ENCODE data around the gene GSN.

GSN gene

DNA sequence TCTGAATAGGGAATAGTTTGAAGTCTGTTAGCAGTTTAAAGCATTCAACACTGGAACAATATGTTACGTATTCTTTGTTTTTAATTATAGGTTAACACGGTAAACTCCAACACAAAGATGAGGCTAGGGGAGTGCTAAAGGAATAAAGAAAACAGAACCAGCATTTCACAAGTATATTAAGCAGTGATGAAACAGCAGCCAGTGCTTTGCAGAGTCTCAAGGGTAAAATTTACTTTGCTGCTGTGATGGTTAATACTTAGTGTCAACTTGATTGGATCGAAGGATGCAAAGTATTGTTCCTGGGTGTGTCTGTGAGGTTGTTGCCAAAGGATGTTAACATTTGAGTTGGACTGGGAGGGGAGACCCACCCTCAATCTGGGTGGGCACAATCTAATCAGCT is 30.0 kb upstream of the GSN start:
- no peak overlapping the region for H3K27ac Mint-ChIP-seq
- H3K27me3 Mint-ChIP-seq: no peaks in the 10 kb centered on the region
- H3K9me3 Mint-ChIP-seq: no peaks in the 10 kb centered on the region
- H3K4me3 Mint-ChIP-seq: no peak overlapping the region
- no peaks in the 10 kb centered on the region for H3K4me1 Mint-ChIP-seq
- peaks cover 5% of the 10 kb centered on the region for H3K36me3 Mint-ChIP-seq

DNA sequence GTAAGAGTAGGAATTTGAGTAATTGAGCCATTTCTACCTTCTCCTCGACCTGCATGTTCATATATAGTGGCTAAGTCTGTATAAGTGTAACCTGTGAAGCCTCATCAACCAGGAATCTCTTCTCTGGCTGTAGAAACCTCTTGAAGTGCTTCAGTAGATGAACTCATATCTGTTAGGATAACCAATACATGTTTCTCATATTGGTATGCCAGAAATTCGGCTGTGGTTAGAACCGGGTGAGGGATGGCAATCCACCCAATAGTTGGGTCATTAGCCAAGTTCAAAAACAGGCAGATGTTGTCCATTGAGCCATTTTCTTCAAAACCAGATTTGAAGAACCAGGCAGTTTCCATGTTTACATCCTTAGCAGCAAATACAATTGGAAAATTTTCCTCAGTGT is 28.9 kb upstream of the GSN start:
- no peak overlapping the region for H3K27ac Mint-ChIP-seq
- H3K9me3 Mint-ChIP-seq: peaks cover 7% of the 10 kb centered on the region
- H3K4me3 Mint-ChIP-seq: no peak overlapping the region
- H3K36me3 Mint-ChIP-seq: peaks cover 11% of the 10 kb centered on the region
- no peaks in the 10 kb centered on the region for H3K27me3 Mint-ChIP-seq
- no peaks in the 10 kb centered on the region for H3K4me1 Mint-ChIP-seq

DNA sequence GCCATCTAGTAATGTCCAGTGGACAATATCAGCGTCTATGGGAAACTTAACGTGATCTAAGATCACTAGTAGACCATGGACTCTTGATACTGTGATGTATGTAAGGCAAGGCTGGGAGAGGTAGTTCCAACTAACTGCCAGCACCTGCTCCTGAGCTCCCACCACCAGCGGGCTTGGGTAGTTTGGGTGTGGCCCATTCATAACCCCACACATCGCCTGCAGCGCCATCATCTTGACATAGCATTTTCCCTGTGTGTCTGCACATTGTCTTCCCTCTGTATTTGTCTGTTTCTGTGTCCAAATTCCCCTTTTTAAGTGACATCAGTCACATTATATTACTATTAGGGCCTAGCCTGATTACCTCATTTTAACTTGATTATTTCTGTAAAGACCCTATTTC is 28.1 kb upstream of the GSN start:
- H3K36me3 Mint-ChIP-seq: peaks cover 12% of the 10 kb centered on the region
- no peak overlapping the region for H3K4me3 Mint-ChIP-seq
- H3K4me1 Mint-ChIP-seq: no peaks in the 10 kb centered on the region
- no peak overlapping the region for H3K27ac Mint-ChIP-seq
- no peaks in the 10 kb centered on the region for H3K27me3 Mint-ChIP-seq
- H3K9me3 Mint-ChIP-seq: peaks cover 8% of the 10 kb centered on the region

GRCh38 chr9:121240472-121241135 is 27.4 kb upstream of the GSN start:
- H3K36me3 Mint-ChIP-seq: peaks cover 12% of the 10 kb centered on the region
- no peak overlapping the region for H3K27ac Mint-ChIP-seq
- no peak overlapping the region for H3K4me3 Mint-ChIP-seq
- no peaks in the 10 kb centered on the region for H3K27me3 Mint-ChIP-seq
- peaks cover 8% of the 10 kb centered on the region for H3K9me3 Mint-ChIP-seq
- H3K4me1 Mint-ChIP-seq: no peaks in the 10 kb centered on the region

GRCh38 chr9:121242219-121242958 is 25.6 kb upstream of the GSN start:
- Mint-ChIP-seq H3K4me3 (no peak overlapping the region), H3K4me1 (no peaks in the 10 kb centered on the region), H3K27me3 (no peaks in the 10 kb centered on the region), H3K9me3 (peaks cover 8% of the 10 kb centered on the region), H3K27ac (no peak overlapping the region), H3K36me3 (peaks cover 12% of the 10 kb centered on the region)

GRCh38 chr9:121242959-121243346 is 25.0 kb upstream of the GSN start:
- no peak overlapping the region for H3K27ac Mint-ChIP-seq
- H3K27me3 Mint-ChIP-seq: no peaks in the 10 kb centered on the region
- peaks cover 12% of the 10 kb centered on the region for H3K36me3 Mint-ChIP-seq
- no peaks in the 10 kb centered on the region for H3K4me1 Mint-ChIP-seq
- peaks cover 8% of the 10 kb centered on the region for H3K9me3 Mint-ChIP-seq
- H3K4me3 Mint-ChIP-seq: no peak overlapping the region

- no peaks in the 10 kb centered on the region for H3K27me3 Mint-ChIP-seq
- no peaks in the 10 kb centered on the region for H3K4me1 Mint-ChIP-seq
- H3K4me3 Mint-ChIP-seq: no peak overlapping the region
- H3K9me3 Mint-ChIP-seq: peaks cover 8% of the 10 kb centered on the region
- peaks cover 13% of the 10 kb centered on the region for H3K36me3 Mint-ChIP-seq
- no peak overlapping the region for H3K27ac Mint-ChIP-seq
Measured at GRCh38 chr9:121246821-121247561, 21.0 kb upstream of the GSN start.

DNA sequence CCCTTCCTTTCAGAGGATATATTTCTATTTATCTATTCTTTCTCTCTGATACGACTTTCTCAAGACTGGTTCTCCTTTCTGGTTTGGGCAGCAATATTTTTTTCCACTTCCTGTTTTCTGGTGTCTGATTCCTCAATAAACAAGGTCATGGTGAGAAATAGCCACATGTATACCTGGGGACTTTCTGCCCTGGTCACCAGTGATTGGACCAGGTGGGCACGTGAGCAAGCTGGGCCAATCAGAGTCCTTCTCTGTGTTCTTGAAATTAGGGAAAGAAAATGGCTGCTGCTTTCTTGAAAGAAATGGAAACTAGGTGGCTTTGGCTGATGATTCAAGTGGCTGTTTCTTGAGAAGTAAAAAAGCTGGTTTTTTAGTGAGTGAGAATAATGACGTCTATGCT is 18.4 kb upstream of the GSN start:
- no peak overlapping the region for H3K27ac Mint-ChIP-seq
- H3K4me3 Mint-ChIP-seq: no peak overlapping the region
- H3K27me3 Mint-ChIP-seq: no peaks in the 10 kb centered on the region

DNA sequence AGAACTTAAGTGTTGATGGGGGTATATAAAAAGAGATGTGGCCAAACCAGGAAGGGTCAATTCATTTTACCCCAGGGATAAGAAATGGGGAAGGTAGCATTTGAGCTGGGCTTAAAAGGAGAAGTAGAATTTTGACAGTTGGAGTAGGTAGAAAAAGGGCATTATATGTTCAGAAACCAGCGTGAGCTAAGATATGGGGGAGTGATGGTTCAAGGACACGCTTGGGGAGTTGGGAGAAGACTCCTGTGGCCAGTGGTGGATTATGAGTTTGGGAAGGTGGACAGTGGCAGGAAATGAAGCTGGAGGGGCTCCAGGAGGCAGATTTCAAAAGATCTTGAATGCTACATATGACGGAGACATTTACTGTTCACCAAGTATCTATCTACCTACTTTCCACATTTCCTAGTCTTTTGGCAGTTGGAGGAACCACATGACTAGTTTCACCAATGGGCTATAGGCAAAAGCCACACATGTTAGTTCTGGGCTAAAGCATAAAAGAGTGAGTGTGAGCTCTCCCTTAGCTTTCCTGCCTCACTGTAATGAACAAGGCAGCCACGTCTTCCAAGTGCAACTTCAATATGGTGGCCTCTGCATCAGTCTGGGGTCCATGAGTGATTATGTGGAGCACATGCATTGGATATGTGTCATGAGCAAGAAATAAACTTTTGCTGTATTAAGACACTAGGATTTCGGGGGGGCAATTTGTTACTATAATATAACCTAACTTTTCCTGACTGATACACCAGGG is 15.7 kb upstream of the GSN start:
- Mint-ChIP-seq H3K9me3 (no peaks in the 10 kb centered on the region), H3K27me3 (no peaks in the 10 kb centered on the region), H3K4me3 (no peak overlapping the region), H3K27ac (no peak overlapping the region), H3K36me3 (peaks cover 7% of the 10 kb centered on the region), H3K4me1 (no peaks in the 10 kb centered on the region)

More for the DNA sequence above, 18.4 kb upstream of the GSN start:
- Mint-ChIP-seq H3K9me3 (no peaks in the 10 kb centered on the region), H3K4me1 (no peaks in the 10 kb centered on the region), H3K36me3 (peaks cover 7% of the 10 kb centered on the region)

DNA sequence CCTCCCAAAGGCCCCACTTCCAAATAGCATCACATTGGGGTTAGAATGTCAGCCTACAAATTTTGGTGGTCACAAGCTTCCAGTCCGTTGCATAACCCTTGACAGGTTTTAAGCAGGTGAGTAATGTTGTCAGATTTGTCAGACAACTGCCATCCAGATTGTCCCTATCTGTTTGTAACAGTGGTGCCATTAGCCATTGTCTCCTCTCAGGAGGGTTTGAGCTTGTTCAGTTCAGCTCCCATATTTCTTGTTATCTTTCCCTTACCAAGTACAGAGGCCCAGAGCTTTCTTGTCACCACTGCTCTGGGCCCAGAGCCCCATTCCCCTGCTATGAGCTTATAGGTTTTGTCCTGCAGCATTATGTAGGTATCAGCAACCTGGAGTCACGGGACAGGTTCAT is 14.8 kb upstream of the GSN start:
- H3K27ac Mint-ChIP-seq: no peak overlapping the region
- H3K36me3 Mint-ChIP-seq: peaks cover 7% of the 10 kb centered on the region
- H3K9me3 Mint-ChIP-seq: no peaks in the 10 kb centered on the region
- H3K4me1 Mint-ChIP-seq: no peaks in the 10 kb centered on the region
- no peak overlapping the region for H3K4me3 Mint-ChIP-seq
- H3K27me3 Mint-ChIP-seq: no peaks in the 10 kb centered on the region

DNA sequence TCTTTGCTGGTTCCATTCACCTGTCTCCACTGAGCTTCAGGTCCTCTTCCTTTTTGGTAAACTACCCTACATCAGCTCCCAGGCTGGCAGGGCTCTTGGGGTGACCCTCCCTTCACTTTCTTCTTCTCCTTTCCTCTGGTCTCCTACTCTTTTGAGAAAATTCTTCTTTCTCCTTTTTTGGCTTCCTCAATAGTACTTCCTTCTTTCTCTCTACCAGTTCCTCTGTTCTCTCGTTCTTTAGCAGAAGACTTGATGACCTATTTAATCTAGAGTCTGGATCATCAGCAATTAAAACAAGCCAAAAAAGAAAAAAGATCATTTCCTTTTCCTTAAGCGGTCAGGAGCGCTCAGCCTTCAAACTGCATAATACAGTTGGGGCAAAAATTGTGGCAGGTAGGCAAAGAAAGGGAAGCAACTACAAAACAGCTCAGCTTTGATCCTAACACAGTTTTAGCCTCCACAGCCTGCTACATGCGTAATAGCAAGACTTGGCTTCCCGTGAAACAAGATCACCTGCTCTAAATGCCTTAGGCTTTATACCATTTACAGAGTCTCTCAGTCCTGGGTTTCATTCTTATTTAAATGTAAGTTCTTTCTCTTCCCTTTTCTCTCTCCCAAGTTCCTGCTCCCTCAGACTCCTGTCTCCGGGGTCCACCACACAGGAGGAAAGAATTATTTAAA is 14.0 kb upstream of the GSN start:
- H3K36me3 Mint-ChIP-seq: peaks cover 3% of the 10 kb centered on the region
- no peak overlapping the region for H3K27ac Mint-ChIP-seq
- H3K9me3 Mint-ChIP-seq: no peaks in the 10 kb centered on the region
- no peaks in the 10 kb centered on the region for H3K27me3 Mint-ChIP-seq
- no peak overlapping the region for H3K4me3 Mint-ChIP-seq
- H3K4me1 Mint-ChIP-seq: no peaks in the 10 kb centered on the region

DNA sequence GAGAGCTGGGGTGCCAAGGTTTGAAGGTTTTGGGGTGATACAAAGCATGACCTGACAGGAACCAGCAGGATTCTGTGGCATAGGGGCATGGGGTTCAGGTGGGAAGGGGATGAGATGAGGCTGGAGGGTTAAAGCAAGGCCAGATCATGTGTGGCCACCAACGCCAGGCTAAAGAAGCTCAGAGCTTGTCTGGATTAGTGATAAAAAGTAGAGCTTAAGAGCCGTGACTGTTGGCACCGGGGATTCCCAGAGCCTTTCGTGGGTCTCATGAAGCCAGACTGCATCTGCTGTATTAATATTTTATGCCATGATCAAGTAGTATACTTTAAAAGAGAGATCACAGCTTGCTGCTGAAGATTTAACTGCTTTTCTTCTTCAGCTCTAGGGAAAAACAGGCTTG is 8.5 kb upstream of the GSN start:
- H3K27me3 Mint-ChIP-seq: no peaks in the 10 kb centered on the region
- H3K36me3 Mint-ChIP-seq: peaks cover 1% of the 10 kb centered on the region
- H3K9me3 Mint-ChIP-seq: no peaks in the 10 kb centered on the region
- no peak overlapping the region for H3K27ac Mint-ChIP-seq
- H3K4me3 Mint-ChIP-seq: no peak overlapping the region
- H3K4me1 Mint-ChIP-seq: no peaks in the 10 kb centered on the region

DNA sequence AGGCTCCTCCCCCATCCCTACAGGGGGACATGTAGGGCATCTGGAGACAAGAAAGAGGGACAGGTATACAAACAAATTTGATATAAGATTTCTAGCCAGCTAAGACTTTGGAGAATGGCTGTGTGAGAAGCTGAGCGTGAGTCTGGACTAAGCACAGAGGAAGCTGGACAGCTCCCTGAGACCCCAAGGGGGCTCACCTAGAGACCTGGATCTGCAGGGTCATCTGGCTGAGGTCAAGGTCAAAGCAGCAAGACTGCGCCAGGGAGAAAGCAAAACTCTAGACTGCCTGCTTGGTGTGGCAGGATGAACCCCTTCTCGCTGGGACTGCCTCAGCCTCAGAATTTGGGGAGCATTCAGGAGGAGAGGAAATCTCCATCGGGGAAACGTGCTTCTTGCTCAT is 8.0 kb upstream of the GSN start:
- no peaks in the 10 kb centered on the region for H3K27me3 Mint-ChIP-seq
- peaks cover 1% of the 10 kb centered on the region for H3K36me3 Mint-ChIP-seq
- H3K9me3 Mint-ChIP-seq: no peaks in the 10 kb centered on the region
- no peaks in the 10 kb centered on the region for H3K4me1 Mint-ChIP-seq
- no peak overlapping the region for H3K27ac Mint-ChIP-seq
- no peak overlapping the region for H3K4me3 Mint-ChIP-seq

DNA sequence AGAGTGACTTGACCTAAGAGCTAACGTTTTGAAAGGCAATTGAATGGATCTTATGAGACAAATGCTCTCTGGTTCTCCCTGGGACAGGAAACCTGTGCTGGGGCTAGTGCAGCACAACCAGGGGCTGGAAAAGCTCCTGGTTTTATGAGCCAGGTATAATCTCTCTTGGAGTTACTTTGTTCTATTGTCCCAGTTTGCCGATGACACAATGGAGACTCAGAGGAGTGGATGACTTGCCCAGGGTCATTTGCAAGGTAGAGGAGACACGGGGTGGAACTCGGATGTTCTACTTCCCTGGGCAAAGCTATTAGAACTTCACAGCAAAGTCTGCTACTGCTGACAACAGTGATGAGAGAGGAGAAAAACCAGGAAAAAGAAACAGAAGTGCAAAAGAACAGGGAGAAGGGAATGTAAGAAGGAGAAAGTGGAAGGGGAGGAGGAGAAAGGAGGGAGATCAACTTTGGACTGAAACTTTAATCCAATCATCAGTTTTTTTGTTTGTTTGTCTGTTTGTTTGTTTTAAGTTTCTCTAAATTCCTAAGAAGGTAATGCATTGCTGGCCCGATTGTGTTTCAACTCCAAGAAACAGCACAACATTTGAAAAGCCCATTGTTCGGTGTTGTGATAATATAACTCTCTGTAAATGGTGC is 7.4 kb upstream of the GSN start:
- Mint-ChIP-seq H3K4me3 (no peak overlapping the region), H3K27me3 (no peaks in the 10 kb centered on the region), H3K36me3 (peaks cover 1% of the 10 kb centered on the region), H3K4me1 (no peaks in the 10 kb centered on the region), H3K9me3 (no peaks in the 10 kb centered on the region), H3K27ac (no peak overlapping the region)

GRCh38 chr9:121261107-121261460 is 6.9 kb upstream of the GSN start:
- Mint-ChIP-seq H3K36me3 (peaks cover 1% of the 10 kb centered on the region), H3K4me1 (no peaks in the 10 kb centered on the region), H3K4me3 (no peak overlapping the region), H3K27ac (no peak overlapping the region), H3K9me3 (no peaks in the 10 kb centered on the region), H3K27me3 (no peaks in the 10 kb centered on the region)
